Measurements from ENCODE around the gene SMIM35.
"Not testable (repeated sequence)": the region's sequence is repeated elsewhere in the genome, so short reads cannot be mapped to it uniquely, and the experiment has no call there.

The SMIM35 gene

DNA sequence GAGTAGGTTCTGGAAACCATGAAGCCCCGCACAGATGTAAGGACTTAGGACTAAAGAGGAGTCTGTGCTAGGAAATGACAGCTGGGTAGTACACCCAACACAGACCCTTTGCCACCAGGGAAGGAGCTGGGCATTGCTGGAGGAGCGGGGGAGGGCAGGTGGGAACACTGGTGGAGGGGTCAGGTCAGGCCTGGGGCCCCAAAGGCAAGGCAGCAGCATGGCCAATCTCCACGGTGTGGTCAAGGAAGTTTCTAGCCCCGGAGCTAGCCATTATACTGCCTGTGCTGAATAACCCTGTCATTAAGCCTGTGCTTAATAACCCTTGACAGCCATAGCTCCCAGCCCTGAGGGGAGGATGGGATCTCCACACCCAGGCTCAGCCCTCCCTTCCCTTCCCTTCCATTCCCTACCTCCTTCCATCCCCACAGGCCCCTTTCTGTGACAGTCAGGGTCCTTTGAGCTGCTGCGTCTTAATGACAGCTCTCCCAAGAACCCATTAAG is 7.8 kb downstream of the SMIM35 start:
- no peak for DNase-seq

DNA sequence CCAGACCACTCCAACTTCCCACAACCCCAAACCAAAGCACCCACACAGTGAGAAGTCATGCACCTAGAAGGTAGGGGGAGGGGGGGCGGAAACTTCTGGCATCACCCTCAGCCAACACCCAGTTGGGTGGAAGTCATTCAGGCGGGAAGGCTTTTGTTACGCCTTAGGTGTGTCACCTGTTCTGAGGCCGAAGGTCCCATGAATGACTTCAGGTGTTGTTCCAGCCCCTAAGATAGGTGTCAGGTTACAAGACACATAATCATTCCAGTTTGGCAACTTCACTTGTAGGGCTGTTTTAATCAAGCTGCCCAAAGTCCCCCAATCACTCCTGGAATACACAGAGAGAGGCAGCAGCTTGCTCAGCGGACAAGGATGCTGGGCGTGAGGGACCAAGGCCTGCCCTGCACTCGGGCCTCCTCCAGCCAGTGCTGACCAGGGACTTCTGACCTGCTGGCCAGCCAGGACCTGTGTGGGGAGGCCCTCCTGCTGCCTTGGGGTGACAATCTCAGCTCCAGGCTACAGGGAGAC is 9.9 kb downstream of the SMIM35 start, which contains the start of gene TMPRSS4:
TSS of gene TMPRSS4 (plus strand) at position 325 of the 528 bp plus-strand sequence. CDS start 225 bp downstream, outside the sequence.
- DNase-seq, result no peak

DNA sequence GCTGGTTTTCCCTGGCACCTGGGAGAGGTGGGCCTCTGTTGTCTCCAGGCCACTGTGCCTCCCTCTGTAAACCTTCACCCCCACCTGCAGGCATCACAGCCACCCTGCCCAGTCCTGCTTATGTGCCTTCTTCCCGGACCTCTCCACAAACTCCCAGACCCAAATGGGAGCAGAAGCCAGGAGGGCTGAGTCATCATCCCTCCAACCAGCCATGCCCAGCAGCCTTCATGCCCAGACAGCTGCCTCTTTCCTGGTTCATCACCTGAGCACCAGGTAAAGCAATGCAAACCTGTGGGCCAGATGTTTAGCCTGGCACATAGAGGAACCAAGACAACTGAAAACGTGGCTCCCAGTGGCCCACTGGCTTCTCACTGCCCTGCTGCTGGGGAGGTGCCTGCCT is 12.0 kb downstream of the SMIM35 start:
- no peak for DNase-seq

DNA sequence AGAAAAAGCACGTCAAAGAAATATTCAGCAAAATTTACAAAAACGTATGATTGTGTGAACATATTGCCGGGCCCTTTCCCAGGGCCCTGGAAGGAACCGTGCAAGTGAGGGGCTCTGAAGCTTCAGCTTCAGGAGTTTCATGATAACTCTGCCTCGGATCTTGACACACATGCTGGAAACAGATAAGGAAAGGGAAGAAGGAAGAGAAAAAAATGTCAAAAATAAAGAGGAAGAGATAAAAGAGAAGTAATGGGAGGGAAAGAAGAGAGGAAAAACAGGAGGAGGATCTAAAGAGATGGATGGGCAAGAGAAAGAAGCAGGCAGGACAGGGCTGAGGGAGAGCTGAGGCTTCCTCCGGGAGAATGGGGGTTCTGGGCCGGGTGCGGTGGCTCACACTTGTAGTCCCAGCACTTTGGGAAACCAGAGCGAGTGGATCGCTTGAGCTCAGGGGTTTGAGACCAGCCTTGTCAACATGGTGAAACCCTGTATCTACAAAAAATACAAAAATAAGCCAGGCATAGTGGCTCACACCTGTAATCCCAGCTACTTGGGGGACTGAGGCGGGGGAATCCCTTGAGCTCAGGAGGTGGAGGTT is 12.6 kb downstream of the SMIM35 start:
- DNase-seq, result no peak

DNA sequence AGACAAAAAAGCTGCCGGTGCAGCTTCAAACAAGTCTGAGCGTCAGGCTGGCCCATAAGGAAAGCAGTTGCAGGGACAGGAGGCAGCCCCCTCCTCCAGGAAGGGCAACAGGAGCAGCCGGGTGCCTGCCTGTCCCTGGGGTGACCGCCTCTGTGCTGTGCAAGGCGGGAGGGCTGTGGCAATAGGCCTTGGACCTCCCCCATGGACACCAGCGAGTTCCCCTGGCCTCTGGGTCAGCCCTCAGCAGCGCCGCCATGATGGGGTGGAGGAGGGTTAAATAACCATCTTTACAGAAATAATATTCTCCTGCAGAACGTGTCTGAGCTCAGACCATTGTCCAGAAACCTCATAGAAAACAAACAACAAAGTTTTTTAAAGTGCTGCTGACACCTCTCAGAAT is 13.2 kb downstream of the SMIM35 start:
- no peak for DNase-seq

DNA sequence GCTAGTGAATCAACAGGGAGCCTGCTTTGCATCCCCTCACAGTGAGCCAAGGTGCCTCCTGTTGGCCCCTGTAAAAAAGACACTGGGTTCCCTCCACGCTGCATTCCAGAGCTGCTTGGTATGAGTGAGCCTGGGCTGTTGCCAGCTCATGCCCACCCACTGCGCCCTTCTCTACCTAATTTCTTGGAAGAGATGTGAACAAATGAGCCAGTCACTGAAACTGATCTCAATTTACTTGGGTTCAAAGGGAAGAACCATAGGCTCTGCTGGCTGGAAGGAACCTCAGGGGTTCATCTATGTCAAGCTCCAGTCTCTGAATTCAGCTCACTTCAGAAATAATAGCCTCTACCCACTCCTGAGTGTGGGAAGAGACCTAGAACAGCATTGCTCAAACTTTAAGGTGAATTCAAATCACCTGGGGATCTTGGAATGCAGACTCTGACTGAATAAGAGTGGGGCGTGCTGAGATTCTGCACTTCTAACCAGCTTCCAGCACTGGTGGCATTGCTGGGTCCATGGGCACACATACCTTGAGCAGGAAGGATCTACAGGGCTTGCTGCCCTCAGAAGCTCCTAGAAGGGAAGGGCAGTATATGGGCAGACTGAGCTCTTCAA is 15.2 kb downstream of the SMIM35 start:
- no peak for DNase-seq

DNA sequence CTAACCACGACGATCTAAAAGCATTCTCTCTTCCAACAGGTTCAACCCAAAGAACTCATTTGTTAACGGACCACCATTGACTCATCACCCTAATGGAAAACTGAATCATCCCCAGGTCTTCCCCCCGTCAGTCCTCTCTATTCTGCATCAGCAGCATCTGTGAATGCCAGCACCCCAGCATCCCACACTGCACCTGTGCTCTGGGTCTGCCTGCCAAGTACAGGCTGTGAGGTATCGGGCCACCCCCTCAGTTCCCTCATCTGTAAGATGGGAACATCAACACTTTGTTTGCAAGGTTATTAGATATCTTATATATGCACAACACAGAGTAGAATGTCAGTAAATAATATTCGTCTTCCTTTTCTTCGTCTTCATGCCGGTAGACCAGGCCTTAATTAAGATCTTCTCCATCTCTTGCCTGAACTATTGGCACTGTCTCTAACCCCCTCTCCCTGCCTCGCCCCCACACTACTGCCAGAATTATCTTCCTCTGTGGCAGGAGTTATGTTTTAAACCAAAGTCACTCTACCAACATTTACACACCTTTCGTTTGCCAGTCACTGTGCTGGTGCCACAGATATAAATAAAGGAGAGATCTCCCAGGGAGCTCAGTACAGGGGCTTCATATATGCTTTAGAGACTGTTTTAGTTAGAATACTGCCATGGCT is 17.7 kb downstream of the SMIM35 start:
- no peak for DNase-seq

DNA sequence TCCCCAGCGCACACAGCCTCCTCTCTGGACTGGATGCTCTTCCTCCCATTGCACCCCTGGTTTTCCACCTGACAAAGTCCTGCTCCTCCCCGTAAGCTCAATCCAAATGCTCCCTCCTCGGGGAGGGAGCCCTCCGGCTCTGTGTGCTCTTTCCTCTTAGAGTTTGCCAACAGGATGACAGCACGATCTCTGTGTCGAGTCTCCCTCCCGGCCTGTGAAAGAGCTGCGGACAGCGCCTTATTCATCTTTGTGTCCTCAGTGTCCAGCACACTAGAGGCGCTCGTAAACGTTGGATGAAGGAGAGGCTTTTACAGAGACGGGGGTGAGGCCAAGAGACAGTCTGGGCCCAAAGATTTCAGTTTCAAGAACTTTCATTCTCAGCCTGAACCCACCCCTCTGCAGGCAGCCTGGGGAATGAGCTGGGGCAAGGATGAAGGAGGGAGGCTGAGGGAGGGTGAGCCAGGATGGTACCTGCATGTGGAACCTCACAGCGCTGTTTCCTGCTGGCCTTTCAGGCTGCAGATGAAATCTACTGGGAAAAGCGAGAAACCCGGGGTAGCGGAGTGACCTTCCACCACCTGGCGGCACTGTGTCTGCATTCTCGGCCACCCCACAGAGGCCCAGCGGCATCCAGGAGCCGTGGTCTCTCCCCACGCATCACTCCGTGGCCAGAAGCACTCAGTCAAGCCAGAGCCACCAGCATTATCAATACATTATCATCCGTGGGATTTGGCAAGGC is 18.4 kb downstream of the SMIM35 start:
- DNase-seq, result no peak

DNA sequence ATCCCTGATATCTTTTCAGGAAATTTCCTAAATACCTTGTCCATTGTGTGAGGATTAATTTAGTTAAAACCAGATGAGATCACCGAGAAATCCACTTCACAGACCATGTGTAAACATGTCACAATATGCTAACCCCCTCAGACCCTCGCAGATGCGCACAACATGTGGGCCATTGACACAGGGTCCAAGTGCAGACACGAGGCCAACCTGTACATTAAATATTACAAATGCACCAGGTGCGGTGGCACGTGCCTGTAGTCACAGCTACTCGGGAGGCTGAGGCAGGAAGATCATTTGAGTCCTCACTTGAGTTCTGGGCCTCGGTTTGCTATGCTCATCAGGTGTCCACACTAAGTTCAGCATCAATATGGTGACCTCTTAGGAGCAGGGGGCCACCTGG is 19.8 kb downstream of the SMIM35 start:
- DNase-seq, result no peak

DNA sequence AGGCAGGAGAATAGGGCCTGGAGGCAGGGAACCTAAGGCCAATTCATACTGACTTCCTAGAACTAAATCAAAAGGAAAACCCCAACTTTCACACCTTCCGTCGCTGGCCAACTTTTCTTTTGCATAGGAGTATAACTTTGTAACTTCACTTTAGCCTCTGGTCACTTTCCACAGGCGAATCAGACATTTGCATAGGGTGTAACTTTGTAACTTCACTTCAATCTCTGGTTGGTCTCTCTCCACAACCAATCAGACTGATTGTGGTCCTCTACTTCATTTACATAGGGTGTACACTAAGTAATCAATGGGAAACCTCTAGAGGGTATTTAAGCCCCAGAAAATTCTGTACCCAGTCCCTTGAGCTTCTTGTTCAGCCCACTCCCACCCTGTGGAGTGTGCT is 21.4 kb downstream of the SMIM35 start:
- no peak for DNase-seq

DNA sequence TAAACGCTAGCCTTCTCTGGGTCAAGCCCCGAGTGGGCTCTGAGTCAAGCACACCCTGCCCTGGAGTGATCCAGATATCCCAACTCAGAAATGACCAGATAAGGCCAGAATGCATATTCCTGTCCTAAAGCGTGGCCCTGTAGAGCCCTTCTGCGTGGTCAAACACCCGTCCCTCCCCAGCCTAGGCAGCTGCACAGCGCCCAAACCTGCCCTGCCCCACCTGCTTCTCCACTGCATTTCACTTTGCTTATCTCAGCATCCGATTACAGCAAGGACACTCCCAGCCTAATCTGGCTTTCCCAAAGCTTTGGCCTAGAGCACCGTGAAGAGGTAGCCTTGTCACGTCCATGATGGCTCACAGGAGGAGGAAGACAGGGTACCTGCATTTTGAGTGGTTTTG is 21.8 kb downstream of the SMIM35 start:
- DNase-seq, result no peak

DNA sequence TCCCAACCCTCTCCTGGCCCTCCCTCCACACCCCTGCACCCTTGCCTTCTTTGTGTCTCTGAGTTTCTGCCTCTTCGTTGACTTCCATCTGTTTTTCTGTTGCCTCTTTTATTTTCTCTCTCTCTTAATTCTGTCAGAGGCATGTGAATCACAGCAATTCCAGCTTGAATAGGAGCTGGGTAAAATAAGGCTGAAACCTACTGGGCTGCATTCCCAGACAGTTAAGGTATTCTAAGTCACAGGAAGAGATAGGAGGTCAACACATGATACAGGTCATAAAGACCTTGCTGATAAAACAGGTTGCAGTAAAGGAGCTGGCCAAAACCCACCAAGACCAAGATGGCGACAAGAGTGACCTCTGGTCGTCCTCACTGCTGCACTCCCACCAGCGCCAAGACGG is 24.1 kb downstream of the SMIM35 start:
- not testable (repeated sequence) for DNase-seq

DNA sequence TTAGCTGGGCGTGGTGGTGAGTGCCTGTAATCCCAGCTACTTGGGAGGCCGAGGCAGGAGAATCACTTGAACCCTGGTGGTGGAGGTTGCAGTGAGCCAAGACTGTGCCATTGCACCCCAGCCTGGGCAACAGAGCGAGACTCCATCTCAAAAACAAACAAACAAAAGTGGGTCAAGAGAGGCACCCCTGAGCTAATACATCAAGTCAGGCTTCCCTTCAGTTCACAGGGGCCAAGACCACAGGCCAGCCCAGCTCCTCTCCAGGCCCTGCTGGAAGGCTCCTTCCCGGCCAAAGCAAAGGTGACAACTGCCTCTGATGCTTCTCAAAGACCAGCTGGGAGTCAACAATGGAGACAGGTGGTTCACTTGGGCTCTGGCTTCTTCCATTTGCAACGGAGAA is 24.6 kb downstream of the SMIM35 start:
- DNase-seq, result not testable (repeated sequence)

DNA sequence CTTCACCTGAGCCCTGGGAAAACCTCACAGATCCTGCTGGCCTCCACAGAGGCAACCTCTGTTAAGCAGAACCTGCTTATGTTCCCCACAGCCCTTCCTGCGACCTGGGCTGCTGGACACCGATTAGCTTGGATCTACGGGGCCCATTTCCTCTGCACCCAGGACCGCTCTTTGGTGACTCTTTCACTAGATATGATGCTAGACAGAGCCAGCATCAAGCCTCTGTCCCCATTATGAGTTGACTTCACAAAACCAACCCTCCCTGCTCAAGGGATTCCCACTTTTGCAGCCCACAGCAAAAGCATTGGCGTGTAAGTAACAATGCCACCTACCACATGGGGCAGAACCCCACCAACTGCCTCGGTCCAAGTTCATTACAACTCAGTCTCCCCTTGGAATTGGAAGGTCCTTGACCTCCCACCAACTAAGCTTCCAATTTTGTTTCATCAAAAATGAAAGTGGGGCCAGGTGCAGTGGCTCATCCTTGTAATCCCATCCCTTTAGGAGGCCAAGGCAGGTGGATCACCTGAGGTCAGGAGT is 25.1 kb downstream of the SMIM35 start:
- DNase-seq, result no peak

DNA sequence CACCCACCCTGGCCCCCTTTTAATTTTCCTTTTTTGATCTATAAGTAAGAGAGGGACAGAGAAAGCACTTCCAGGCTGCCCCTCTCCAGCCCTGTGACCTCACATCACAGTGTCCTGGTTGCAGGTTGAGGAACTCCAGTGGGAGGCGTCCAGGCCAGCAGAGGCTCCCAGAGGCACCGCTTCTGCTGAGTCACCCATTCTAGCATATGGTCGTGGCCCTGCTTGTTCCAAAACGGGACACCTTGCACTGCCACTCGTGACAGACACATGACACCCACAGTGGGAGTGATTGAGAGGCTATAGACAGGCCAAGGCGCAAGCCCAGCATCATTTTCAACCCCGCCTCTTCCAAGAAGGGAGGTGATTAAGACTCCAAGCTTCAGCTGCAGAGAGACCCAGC is 25.9 kb downstream of the SMIM35 start:
- no peak for DNase-seq

DNA sequence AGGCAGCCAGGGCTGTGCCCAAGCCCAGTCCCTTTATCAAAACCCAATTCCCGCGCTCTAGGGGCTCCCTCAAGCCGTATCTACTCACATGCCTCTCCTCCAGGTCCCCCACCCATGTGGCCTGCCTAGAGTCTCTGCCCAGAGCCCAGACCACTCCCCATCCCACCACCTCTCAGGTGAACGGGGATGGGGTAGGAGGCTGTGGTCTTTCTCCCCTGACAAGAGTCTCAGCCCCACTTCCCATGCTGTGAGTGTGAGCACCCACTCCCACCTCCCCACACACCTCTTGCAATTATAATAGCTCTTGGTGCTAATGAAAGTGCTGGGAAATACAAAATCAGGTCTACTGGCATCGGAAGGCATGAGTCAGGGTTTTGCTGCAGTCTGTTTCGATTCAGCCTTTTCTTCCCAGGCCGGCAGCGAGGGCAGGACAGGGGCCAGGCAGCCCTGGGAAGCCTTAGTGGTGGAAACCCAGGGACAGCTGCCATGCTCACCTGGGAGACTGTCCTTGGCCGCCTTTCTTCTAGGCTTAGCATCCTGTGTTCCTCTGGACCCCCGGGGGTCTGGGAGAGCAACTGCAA is 26.6 kb downstream of the SMIM35 start:
- no peak for DNase-seq

DNA sequence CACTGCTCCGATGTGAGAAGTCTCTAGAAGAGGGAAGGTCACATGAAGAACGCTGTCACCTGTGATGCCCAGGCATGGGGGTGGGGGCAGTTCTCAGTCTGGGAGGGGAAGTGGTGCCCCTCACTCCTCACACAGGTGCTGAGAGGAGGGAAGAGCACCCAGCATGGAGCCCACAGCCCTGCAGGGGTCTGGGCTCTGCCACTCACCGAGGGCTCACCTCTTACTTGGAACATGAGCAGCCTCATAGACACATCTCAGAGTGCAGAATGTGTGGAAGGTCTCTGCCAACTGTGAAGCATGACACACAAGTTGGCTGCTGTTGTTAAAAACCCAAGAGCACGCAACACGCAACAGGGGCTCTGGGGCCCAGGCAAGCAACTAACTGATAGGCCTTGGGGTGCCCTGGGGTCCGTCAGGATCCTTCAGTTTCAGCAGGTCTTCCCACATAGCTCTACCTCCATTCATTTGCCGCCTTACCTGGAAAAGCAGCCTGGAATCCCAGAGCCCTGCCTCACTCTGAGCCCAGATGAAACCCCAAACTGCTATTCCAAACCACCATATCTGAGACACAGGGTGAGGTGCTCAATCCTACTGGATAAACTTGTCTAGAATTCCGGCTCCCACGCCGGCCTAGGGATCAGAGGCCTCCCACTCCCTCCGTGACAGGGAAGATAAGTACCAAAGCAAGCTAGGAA is 27.4 kb downstream of the SMIM35 start:
- no peak for DNase-seq

DNA sequence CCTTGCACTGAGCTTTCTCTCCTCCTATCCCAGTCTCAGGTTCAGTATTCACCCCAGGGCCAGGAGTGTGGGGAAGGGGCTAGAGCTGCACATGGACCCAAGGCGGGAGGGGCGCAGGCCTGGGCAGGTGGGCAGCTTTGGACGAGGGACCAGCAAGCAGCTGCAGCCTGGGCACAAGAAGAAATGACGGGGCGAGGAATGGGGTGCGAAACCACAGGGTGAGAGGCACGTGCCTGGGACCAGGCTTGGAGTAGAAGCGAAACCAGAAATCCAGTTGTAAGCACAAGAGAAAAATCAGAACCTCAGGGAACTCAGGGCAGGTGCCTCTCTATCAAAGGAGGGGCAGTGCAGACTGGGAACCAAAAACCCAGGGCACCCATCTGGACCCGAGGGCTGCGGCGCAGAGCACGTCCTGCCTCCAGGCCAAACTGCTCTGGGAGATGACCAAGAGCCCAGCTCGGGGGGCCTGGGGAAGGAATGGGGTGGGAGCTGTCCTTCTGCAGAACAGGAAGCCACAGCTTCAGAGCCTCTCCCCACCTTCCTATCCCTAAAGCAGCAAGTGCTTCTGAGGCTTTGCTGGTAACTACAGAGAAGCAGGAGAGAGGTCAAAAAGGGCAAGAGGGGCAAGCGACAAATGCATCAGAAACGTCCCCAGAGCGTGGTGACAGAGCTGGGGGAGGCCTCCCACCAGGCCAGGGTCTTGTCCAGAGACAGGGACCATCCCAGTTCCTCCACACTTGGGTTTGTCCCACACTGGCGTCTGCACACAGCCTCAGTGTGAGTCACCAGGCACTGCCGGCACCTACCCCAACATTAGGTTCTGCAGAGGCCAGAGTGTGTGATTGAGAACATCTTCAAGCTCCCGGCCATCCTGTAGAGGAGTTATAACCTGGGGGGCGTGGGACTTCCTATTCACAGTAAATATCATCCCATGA is 28.2 kb downstream of the SMIM35 start:
- DNase-seq, result no peak

DNA sequence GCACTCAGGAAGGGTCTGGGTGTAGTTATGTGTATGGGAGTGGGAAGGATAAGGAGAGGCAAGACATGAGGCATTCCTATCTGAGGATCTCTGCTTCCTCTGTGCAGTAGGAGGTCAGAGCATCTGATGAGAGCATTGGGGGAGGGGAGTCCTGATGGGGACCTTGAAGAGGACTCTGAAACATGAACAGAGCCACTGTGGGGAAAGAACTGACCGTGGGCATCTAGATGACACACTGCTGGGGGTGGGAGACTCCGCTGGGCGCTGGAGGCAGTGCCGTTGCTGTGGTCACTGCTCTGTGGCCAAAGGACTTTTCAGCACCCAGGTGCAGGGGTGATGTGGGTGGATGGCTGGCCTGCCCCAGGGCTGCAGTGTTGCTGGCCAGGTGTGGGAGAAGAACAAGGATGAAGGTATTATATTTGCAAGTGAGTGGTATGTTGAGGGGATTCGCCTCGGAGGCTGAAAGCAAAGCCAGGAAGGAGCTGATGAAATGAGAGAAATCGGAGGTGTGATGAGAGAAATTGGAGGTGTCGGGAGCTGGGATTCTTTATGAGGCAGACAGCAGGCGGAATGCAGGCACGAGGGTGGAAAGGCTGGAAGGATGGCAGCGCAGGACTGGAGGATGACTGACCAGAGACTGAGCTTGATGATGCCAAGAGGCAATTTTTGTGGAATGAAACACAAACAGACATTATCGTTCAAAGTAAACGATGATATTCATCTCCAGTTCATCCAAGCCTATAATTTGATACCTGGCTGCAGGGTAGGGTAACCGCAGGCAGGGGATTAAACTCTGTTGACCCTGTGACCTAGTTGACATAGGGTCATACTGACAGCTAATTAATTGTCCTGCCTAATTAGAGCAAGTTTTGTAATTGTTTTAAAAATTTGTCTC is 29.3 kb downstream of the SMIM35 start:
- DNase-seq, result no peak

DNA sequence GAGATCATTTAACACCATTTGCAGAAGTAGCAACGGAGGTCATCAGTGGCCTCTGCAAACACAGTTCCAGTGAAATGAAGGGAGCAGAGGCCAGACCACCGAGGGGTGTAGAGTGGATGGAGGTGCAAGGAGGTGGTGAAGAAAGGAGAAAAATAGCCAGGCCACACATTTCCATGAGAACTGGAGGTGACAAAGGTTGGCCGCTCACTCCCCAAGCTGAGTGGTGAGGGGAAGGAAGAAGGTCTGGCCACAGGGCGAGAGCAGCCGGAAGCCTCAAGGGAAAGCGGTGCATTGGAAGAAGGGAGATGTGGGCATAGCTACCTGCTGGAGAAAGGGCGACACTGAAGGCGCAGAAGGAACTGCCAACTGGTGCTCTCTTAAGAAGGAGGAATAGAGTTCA is 30.0 kb downstream of the SMIM35 start:
- no peak for DNase-seq
